OCI-LY3 (cell line): ENCODE measurements around the gene CHST10.

Experiments
- H2AFZ ChIP-seq: fragments of 200-600, 300-600 bp; shearing (Covaris generic); 2 replicates; pipeline ENCODE4 v1.6.0; 2014; ENCODE audit warnings: antibody characterized with exemption, low read depth, low read length
- H3K27ac ChIP-seq: fragments of 200-600, 300-600 bp; sonication (generic); 2 replicates; pipeline ENCODE4 v1.5.1; 2014; ENCODE audit warnings: mild to moderate bottlenecking, low read length, moderate library complexity, mixed read lengths
- H3K27me3 ChIP-seq: fragments of 200-600, 300-600 bp; sonication (generic); 2 replicates; pipeline ENCODE4 v1.6.1; 2014; ENCODE audit warnings: low read depth, low read length, mixed read lengths
- H3K36me3 ChIP-seq: fragments of 200-600, 300-600 bp; sonication (generic); replicated peaks from 2 replicates; pipeline ENCODE3; 2014; ENCODE audit warnings: low read depth, low read length, mixed read lengths
- H3K4me1 ChIP-seq: fragments of 300-600, 200-600 bp; sonication (generic); 2 replicates; pipeline ENCODE4 v1.6.1; 2014; ENCODE audit warnings: low read length, mixed read lengths
- H3K4me2 ChIP-seq: fragments of 200-600, 300-600 bp; sonication (generic); 2 replicates; pipeline ENCODE4 v1.6.1; 2014; ENCODE audit warnings: low read length, mixed read lengths
- H3K4me3 ChIP-seq: fragments of 300-600, 200-600 bp; sonication (generic); 2 replicates; pipeline ENCODE4 v1.5.1; 2014; ENCODE audit warnings: antibody characterized with exemption, mild to moderate bottlenecking, low read length, moderate library complexity
- H3K79me2 ChIP-seq: fragments of 300-600, 200-600 bp; shearing (Covaris generic); 2 replicates; pipeline ENCODE4 v1.6.1; 2014; ENCODE audit warnings: mild to moderate bottlenecking, low read length, mixed read lengths
- H3K9ac ChIP-seq: fragments of 300-600, 200-600 bp; shearing (Covaris generic); 2 replicates; pipeline ENCODE4 v1.6.0; 2014; ENCODE audit warnings: mild to moderate bottlenecking, low read length, moderate library complexity
- H3K9me3 ChIP-seq: fragments of 200-600, 300-600 bp; shearing (Covaris generic); 2 replicates; pipeline ENCODE4 v1.6.1; 2014; ENCODE audit warnings: low read length, mixed read lengths; ENCODE audit not compliant: insufficient read depth
- H4K20me1 ChIP-seq: fragments of 200-600, 300-600 bp; sonication (generic); 2 replicates; pipeline ENCODE4 v1.6.1; 2016; ENCODE audit warnings: low read length, mixed read lengths; ENCODE audit not compliant: insufficient read depth
- CTCF ChIP-seq: fragments of 200-600, 300-600 bp; sonication (generic); IDR thresholded peaks from 2 replicates; pipeline ENCODE4 v1.5.1; 2014; ENCODE audit warnings: antibody characterized with exemption, low read length, low read depth
- EZH2phosphoT487 ChIP-seq: fragments of 200-600 bp; shearing (Covaris generic); IDR thresholded peaks from 2 replicates; pipeline ENCODE4 v1.6.1; 2018; ENCODE audit warnings: antibody characterized with exemption, mixed run types, low read depth

CHST10 gene

GRCh38 chr2:100451734-100452133, 34.3 kb upstream of the CHST10 start:
- peaks cover 1% of the 10 kb centered on the region; the same call in 1 of the 2 replicates for H3K9me3 ChIP-seq
- H2AFZ ChIP-seq: no peak overlapping the region
- H3K36me3 ChIP-seq: no peaks in the 10 kb centered on the region
- H3K9ac ChIP-seq: no peak overlapping the region
- H3K79me2 ChIP-seq: no peaks in the 10 kb centered on the region
- H4K20me1 ChIP-seq: no peaks in the 10 kb centered on the region
- TF ChIP-seq EZH2phosphoT487: no peak
- TF ChIP-seq CTCF: no peak
- H3K4me3 ChIP-seq: no peak overlapping the region
- no peaks in the 10 kb centered on the region for H3K4me1 ChIP-seq
- H3K27ac ChIP-seq: no peak overlapping the region
- no peak overlapping the region for H3K4me2 ChIP-seq
- no peaks in the 10 kb centered on the region for H3K27me3 ChIP-seq

GRCh38 chr2:100451092-100451491, 33.6 kb upstream of the CHST10 start:
- no peak overlapping the region for H3K4me3 ChIP-seq
- no peaks in the 10 kb centered on the region for H3K9me3 ChIP-seq
- no peak for TF ChIP-seq EZH2phosphoT487
- TF ChIP-seq CTCF: no peak
- no peaks in the 10 kb centered on the region for H3K36me3 ChIP-seq
- no peaks in the 10 kb centered on the region for H3K4me1 ChIP-seq
- no peaks in the 10 kb centered on the region for H3K27me3 ChIP-seq
- no peak overlapping the region for H3K9ac ChIP-seq
- H3K4me2 ChIP-seq: no peak overlapping the region
- H3K27ac ChIP-seq: no peak overlapping the region
- H3K79me2 ChIP-seq: no peaks in the 10 kb centered on the region
- H2AFZ ChIP-seq: no peak overlapping the region
- no peaks in the 10 kb centered on the region for H4K20me1 ChIP-seq

GRCh38 chr2:100446696-100447095, 29.2 kb upstream of the CHST10 start:
- no peak overlapping the region for H3K4me3 ChIP-seq
- H2AFZ ChIP-seq: no peak overlapping the region
- no peak overlapping the region for H3K4me2 ChIP-seq
- no peak overlapping the region for H3K9ac ChIP-seq
- no peak for TF ChIP-seq CTCF
- no peak overlapping the region for H3K27ac ChIP-seq
- no peaks in the 10 kb centered on the region for H4K20me1 ChIP-seq
- no peaks in the 10 kb centered on the region for H3K27me3 ChIP-seq
- no peaks in the 10 kb centered on the region for H3K36me3 ChIP-seq
- H3K79me2 ChIP-seq: no peaks in the 10 kb centered on the region
- H3K9me3 ChIP-seq: no peaks in the 10 kb centered on the region
- no peaks in the 10 kb centered on the region for H3K4me1 ChIP-seq

GRCh38 chr2:100437751-100438150, 20.3 kb upstream of the CHST10 start:
- no peaks in the 10 kb centered on the region for H3K36me3 ChIP-seq
- no peaks in the 10 kb centered on the region; the same call in 1 of the 2 replicates for H3K27me3 ChIP-seq
- no peaks in the 10 kb centered on the region for H3K4me1 ChIP-seq
- no peak overlapping the region for H3K4me2 ChIP-seq
- no peaks in the 10 kb centered on the region for H3K9me3 ChIP-seq
- H2AFZ ChIP-seq: no peak overlapping the region
- H3K27ac ChIP-seq: no peak overlapping the region
- H3K9ac ChIP-seq: no peak overlapping the region
- H3K79me2 ChIP-seq: no peaks in the 10 kb centered on the region
- no peaks in the 10 kb centered on the region for H4K20me1 ChIP-seq
- TF ChIP-seq EZH2phosphoT487 (no peak), CTCF (no peak)
- H3K4me3 ChIP-seq: no peak overlapping the region
